Measurements from ENCODE around the gene AP2A2. TPM values are rescaled to one million over a fixed set of nuclear protein-coding genes. Genes with fewer than 3 reads are reported as not detected.

Gene AP2A2
- total RNA-seq, 1 experiment from 2014 or later, result 70.6 TPM

DNA sequence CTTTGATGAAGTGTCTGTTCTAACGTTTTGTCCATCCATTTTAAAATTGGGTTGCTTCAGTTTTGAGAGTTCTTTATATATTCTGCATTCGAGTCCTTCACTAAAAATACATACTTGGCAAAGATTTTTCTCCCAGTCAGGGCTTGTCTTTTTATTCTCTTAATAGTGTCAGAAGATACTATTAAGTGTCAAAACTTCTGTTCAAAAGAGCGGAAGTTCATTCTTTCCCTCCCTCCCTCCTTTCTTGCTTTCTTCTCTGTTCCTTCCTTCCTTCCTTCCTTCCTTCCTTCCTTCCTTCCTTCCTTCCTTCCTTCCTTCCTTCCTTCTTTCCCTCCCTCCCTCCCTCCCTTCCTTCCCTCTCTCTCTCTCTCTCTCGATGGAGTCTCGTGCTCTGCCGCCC, 118.5 kb downstream of the AP2A2 start:
- Mint-ChIP-seq H3K27me3 (ENCODE audit: insufficient read depth, unreplicated experiment) (peaks cover 14% of the 10 kb centered on the region), H3K4me3 (ENCODE audit: unreplicated experiment) (no peak overlapping the region), H3K36me3 (ENCODE audit: insufficient read depth, unreplicated experiment) (no peaks in the 10 kb centered on the region), H3K27ac (ENCODE audit: low read depth, unreplicated experiment) (no peak overlapping the region), H3K4me1 (ENCODE audit: insufficient read depth, unreplicated experiment) (peaks cover 8% of the 10 kb centered on the region), H3K9me3 (ENCODE audit: unreplicated experiment) (peaks cover 9% of the 10 kb centered on the region)
- BruUV-seq (replicated peaks), result no TSS peak
- ChIA-PET POLR2A (no interaction called here), CTCF (no interaction called here)
- TF ChIP-seq, protein P1, sequence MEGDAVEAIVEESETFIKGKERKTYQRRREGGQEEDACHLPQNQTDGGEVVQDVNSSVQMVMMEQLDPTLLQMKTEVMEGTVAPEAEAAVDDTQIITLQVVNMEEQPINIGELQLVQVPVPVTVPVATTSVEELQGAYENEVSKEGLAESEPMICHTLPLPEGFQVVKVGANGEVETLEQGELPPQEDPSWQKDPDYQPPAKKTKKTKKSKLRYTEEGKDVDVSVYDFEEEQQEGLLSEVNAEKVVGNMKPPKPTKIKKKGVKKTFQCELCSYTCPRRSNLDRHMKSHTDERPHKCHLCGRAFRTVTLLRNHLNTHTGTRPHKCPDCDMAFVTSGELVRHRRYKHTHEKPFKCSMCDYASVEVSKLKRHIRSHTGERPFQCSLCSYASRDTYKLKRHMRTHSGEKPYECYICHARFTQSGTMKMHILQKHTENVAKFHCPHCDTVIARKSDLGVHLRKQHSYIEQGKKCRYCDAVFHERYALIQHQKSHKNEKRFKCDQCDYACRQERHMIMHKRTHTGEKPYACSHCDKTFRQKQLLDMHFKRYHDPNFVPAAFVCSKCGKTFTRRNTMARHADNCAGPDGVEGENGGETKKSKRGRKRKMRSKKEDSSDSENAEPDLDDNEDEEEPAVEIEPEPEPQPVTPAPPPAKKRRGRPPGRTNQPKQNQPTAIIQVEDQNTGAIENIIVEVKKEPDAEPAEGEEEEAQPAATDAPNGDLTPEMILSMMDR (IDR thresholded peaks at IDR 0.05; ENCODE audit: unreplicated experiment), result no peak
- intact Hi-C loops (cut with micrococcal nuclease), result no loop called here
- no peak for DNase-seq (ENCODE audit: unreplicated experiment)

DNA sequence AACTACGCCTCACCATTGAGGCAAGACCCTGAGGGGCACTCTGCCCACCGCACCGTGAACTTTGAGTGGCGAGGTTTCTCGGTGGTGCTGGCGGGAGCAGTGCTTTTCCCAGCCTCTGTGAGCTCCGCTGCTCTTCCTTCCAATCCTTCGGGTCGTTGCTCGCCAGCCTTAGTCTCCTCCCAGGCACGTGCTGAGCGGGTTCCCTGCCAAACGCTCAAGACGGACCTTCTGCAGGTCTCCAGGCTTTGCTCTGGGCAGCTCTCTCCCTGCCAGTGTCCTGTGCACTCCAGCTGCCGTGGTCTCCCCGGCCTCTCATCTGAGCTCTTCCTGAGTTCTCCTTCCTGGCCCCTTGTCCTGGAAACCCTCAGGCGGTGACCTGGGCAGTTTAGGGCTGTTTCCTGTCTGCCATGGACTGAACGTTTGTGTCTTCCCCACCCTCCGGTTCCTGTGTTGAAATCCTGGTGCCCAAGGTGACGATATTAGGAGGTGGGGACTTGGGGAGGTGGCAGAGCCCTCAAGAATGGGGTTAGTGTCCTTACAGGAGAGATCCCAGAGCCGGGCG, 122.0 kb downstream of the AP2A2 start:
- H3K27me3 Mint-ChIP-seq (ENCODE audit: insufficient read depth, unreplicated experiment), result peaks cover 14% of the 10 kb centered on the region
- H3K4me1 Mint-ChIP-seq (ENCODE audit: insufficient read depth, unreplicated experiment), result peaks cover 11% of the 10 kb centered on the region
- DNase-seq (ENCODE audit: unreplicated experiment), result no peak
- no peak overlapping the region for H3K27ac Mint-ChIP-seq (ENCODE audit: low read depth, unreplicated experiment)
- ChIA-PET CTCF (interaction anchor here (0.6 kb wide), 1 partner anchor 108 kb away, joined by 4 read pairs; no protein-coding TSS in a partner anchor), POLR2A (no interaction called here)
- intact Hi-C loops (cut with micrococcal nuclease), result no loop called here
- peaks cover 9% of the 10 kb centered on the region for H3K9me3 Mint-ChIP-seq (ENCODE audit: unreplicated experiment)
- no peaks in the 10 kb centered on the region for H3K36me3 Mint-ChIP-seq (ENCODE audit: insufficient read depth, unreplicated experiment)
- TF ChIP-seq, protein P1 (IDR thresholded peaks at IDR 0.05; ENCODE audit: unreplicated experiment), result no peak
- BruUV-seq (replicated peaks), result no TSS peak
- no peak overlapping the region for H3K4me3 Mint-ChIP-seq (ENCODE audit: unreplicated experiment)

DNA sequence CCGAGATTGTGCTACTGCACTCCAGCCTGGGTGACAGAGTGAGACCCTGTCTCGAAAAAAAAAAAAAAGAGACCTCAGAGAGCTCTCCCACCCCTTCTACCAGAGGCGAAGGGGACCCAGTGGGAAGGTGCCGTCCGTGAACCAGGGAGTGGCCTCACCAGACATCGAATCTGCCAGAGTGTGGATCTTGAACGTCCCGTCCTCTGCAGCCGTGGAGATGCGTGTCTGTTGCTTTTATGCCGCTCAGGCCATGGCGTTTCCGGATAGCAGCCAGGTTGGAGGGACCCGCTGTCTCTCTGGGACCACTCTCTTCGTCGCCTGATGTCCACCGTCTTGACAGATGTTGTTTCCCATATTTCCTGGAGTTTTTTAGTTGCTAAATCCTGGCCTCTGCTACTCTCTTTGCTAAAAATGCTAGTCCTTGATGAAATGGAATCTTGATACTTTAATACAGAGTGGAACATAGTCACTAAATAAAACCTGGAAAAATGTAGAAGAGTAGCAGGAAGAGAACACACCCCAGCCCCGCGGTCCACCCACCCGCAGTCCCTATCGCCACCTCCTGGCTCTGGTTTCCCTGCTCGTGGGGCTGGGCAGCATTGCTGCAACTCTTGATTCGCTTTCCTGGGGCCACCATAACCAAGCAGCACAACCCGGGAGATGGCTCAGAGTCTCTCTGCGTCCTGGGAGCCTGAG, 122.9 kb downstream of the AP2A2 start:
- POLR2A ChIA-PET, result no interaction called here
- no peak for DNase-seq (ENCODE audit: unreplicated experiment)
- no TSS peak for BruUV-seq (replicated peaks)
- peaks cover 9% of the 10 kb centered on the region for H3K9me3 Mint-ChIP-seq (ENCODE audit: unreplicated experiment)
- peaks cover 11% of the 10 kb centered on the region for H3K4me1 Mint-ChIP-seq (ENCODE audit: insufficient read depth, unreplicated experiment)
- intact Hi-C loops (cut with micrococcal nuclease), result no loop called here
- no peak overlapping the region for H3K4me3 Mint-ChIP-seq (ENCODE audit: unreplicated experiment)
- no peak overlapping the region for H3K27ac Mint-ChIP-seq (ENCODE audit: low read depth, unreplicated experiment)
- H3K27me3 Mint-ChIP-seq (ENCODE audit: insufficient read depth, unreplicated experiment), result peaks cover 14% of the 10 kb centered on the region
- H3K36me3 Mint-ChIP-seq (ENCODE audit: insufficient read depth, unreplicated experiment), result no peaks in the 10 kb centered on the region
- TF ChIP-seq, protein P1 (IDR thresholded peaks at IDR 0.05; ENCODE audit: unreplicated experiment), result no peak
- CTCF ChIA-PET, result interaction anchor here (0.6 kb wide), 1 partner anchor 109 kb away, joined by 4 read pairs; no protein-coding TSS in a partner anchor

- BruUV-seq (replicated peaks), result no TSS peak
- Mint-ChIP-seq H3K9me3 (ENCODE audit: unreplicated experiment) (peaks cover 9% of the 10 kb centered on the region), H3K27ac (ENCODE audit: low read depth, unreplicated experiment) (no peak overlapping the region), H3K27me3 (ENCODE audit: insufficient read depth, unreplicated experiment) (peaks cover 14% of the 10 kb centered on the region), H3K36me3 (ENCODE audit: insufficient read depth, unreplicated experiment) (no peaks in the 10 kb centered on the region), H3K4me3 (ENCODE audit: unreplicated experiment) (no peak overlapping the region), H3K4me1 (ENCODE audit: insufficient read depth, unreplicated experiment) (peaks cover 11% of the 10 kb centered on the region)
- ChIA-PET CTCF (no interaction called here), POLR2A (no interaction called here)
- TF ChIP-seq, protein P1 (IDR thresholded peaks at IDR 0.05; ENCODE audit: unreplicated experiment), result no peak
- DNase-seq (ENCODE audit: unreplicated experiment), result no peak
- intact Hi-C loops (cut with micrococcal nuclease), result no loop called here
These were observed 123.4 kb downstream of the AP2A2 start for GRCh38 chr11:1049071-1049405.
